ENCODE measurements around the gene ACADVL. TPM values are rescaled to one million over a fixed set of nuclear protein-coding genes. Genes with fewer than 3 reads are reported as not detected.

The ACADVL gene
- total and polyA plus RNA-seq, 12 donors, result 961 to 6,098 (median 1,772) TPM

DNA sequence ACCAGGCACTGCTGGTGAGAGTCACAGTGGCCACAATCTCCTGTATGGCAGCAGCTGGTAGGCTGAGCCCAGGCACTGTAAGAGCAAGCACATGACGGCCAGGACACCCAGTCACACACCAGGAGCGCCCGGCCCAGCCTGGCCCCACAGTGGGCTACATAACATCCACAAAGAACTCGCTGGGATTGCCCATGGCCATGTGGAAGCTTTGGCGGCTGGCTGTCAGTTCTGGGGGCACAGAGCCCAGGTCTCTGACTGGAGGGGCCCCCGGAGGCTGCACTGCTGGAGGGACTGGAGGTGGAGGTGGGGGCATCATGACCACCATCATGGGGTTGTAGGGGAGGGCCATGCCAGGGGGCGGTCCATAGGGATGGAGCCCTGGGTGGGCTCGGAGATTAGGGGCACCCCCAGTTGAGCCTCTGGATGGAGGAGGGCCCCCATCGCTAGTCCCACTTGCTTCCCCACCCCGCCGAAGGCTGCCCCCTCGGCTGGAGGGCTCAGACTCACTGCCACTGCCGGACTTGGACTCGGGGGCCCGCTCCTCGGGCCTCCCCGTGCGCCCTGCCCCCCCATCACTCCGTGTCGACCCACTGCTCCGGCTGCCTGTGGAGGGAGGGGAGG lies 6.1 kb downstream of the ACADVL start:
- peaks cover 22 to 38% of the 10 kb centered on the region in 2 donors for H3K4me1 ChIP-seq (replicated peaks in 1 of 2)
- 53 to 81% (median 76%) methylated on average over 4 to 21 of the region's 21 CpGs for WGBS, 4 donors
- TF ChIP-seq, protein P1, sequence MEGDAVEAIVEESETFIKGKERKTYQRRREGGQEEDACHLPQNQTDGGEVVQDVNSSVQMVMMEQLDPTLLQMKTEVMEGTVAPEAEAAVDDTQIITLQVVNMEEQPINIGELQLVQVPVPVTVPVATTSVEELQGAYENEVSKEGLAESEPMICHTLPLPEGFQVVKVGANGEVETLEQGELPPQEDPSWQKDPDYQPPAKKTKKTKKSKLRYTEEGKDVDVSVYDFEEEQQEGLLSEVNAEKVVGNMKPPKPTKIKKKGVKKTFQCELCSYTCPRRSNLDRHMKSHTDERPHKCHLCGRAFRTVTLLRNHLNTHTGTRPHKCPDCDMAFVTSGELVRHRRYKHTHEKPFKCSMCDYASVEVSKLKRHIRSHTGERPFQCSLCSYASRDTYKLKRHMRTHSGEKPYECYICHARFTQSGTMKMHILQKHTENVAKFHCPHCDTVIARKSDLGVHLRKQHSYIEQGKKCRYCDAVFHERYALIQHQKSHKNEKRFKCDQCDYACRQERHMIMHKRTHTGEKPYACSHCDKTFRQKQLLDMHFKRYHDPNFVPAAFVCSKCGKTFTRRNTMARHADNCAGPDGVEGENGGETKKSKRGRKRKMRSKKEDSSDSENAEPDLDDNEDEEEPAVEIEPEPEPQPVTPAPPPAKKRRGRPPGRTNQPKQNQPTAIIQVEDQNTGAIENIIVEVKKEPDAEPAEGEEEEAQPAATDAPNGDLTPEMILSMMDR (IDR thresholded peaks at IDR 0.05), result no peak
- peak in 1 of 2 donors; percentile 12 for TF ChIP-seq POLR2A (IDR thresholded peaks at IDR 0.05)
- H3K9me3 ChIP-seq (replicated peaks in 1 of 3), result no peaks in the 10 kb centered on the region
- H3K36me3 ChIP-seq (replicated peaks in 1 of 2), result peaks cover 0 to 86% of the 10 kb centered on the region in 2 donors
- no peak overlapping the region for H3K4me3 ChIP-seq
- H3K27me3 ChIP-seq, result no peaks in the 10 kb centered on the region
- DNase-seq, result peak in 3 of 7 donors; percentile 60 to 69 (median 64)
- intact Hi-C loops (cut with DNase I), result no loop called here
- peak overlapping the region in 4 of 5 donors; percentile 16 to 59 (median 54) for H3K27ac ChIP-seq

GRCh38 chr17:7226721-7227710 lies 7.3 kb downstream of the ACADVL start:
- Histone ChIP-seq H3K4me1 (replicated peaks in 1 of 2) (peaks cover 10 to 30% of the 10 kb centered on the region in 2 donors), H3K27ac (peak overlapping the region in 2 of 5 donors; percentile 8 to 18), H3K27me3 (no peaks in the 10 kb centered on the region), H3K4me3 (no peak overlapping the region), H3K9me3 (replicated peaks in 1 of 3) (no peaks in the 10 kb centered on the region), H3K36me3 (replicated peaks in 1 of 2) (peaks cover 0 to 84% of the 10 kb centered on the region in 2 donors)
- 87 to 95% (median 91%) methylated on average over 16 to 31 of the region's 31 CpGs for WGBS, 4 donors
- DNase-seq, result no peak
- intact Hi-C loops (cut with DNase I), result no loop called here
- TF ChIP-seq, protein P1 (IDR thresholded peaks at IDR 0.05), result no peak
- no peak for TF ChIP-seq POLR2A (IDR thresholded peaks at IDR 0.05)

DNA sequence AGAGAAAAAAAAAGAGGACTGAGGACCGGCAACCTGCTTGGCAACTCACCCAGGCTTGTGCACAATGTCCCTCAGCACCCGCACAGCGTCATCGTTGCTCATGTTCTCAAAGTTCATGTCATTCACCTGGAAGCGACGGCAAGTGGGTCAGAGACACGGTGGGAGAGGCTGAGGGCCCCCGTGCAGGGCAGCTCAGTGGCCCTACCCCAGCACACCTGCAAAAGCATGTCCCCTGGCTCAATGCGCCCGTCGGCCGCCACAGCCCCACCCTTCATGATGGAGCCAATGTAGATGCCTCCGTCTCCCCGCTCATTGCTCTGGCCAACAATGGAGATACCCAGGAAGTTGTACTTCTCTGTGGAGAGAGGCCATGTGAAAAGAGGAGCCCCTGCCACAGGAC lies 9.2 kb downstream of the ACADVL start:
- intact Hi-C loops (cut with DNase I), result no loop called here
- H3K36me3 ChIP-seq (replicated peaks in 1 of 2), result peaks cover 0 to 65% of the 10 kb centered on the region in 2 donors
- H3K9me3 ChIP-seq (replicated peaks in 1 of 3), result no peaks in the 10 kb centered on the region
- DNase-seq, result no peak
- H3K4me3 ChIP-seq, result no peak overlapping the region
- peaks cover 23 to 29% of the 10 kb centered on the region in 2 donors for H3K4me1 ChIP-seq (replicated peaks in 1 of 2)
- 88 to 92% (median 90%) methylated on average over 5 to 14 of the region's 14 CpGs for WGBS, 4 donors
- TF ChIP-seq, protein P1 (IDR thresholded peaks at IDR 0.05), result no peak
- TF ChIP-seq POLR2A (IDR thresholded peaks at IDR 0.05), result no peak
- no peak overlapping the region for H3K27ac ChIP-seq
- H3K27me3 ChIP-seq, result no peaks in the 10 kb centered on the region

GRCh38 chr17:7229504-7229903 lies 9.8 kb downstream of the ACADVL start:
- Histone ChIP-seq H3K4me1 (replicated peaks in 1 of 2) (peaks cover 23% of the 10 kb centered on the region in 2 donors), H3K4me3 (no peak overlapping the region), H3K9me3 (replicated peaks in 1 of 3) (no peaks in the 10 kb centered on the region), H3K36me3 (replicated peaks in 1 of 2) (peaks cover 0 to 61% of the 10 kb centered on the region in 2 donors), H3K27me3 (no peaks in the 10 kb centered on the region), H3K27ac (no peak overlapping the region)
- intact Hi-C loops (cut with DNase I), result no loop called here
- WGBS, 4 donors, result 90 to 95% (median 91%) methylated on average over 18 to 19 of the region's 19 CpGs
- no peak for DNase-seq
- TF ChIP-seq POLR2A (IDR thresholded peaks at IDR 0.05), result no peak
- TF ChIP-seq, protein P1 (IDR thresholded peaks at IDR 0.05), result no peak
